Stomach (tissue), 4 donors: Measurements from ENCODE around the gene KCNAB2.

Source experiments
- POLR2A ChIP-seq, 4 donors: fragments of 450-650 bp; IDR thresholded peaks; one replicate each; pipeline ENCODE4 v1.6.1; 2016; ENCODE audit warnings: antibody characterized with exemption in 4 of 4, control low read depth in 2 of 4, mild to moderate bottlenecking in 1 of 4, moderate library complexity in 1 of 4
- TF ChIP-seq, protein P1 (sequence below), 7 experiments: fragments of 450-650 bp in 4 of 7; fragments of 200-600 bp in 3 of 7; sonication (generic) in 3 of 7; IDR thresholded peaks; one replicate each; pipeline ENCODE4 v1.5.1; 2016 to 2019; ENCODE audit warnings: antibody characterized with exemption in 7 of 7, control low read depth in 2 of 7, mild to moderate bottlenecking in 1 of 7

DNA sequence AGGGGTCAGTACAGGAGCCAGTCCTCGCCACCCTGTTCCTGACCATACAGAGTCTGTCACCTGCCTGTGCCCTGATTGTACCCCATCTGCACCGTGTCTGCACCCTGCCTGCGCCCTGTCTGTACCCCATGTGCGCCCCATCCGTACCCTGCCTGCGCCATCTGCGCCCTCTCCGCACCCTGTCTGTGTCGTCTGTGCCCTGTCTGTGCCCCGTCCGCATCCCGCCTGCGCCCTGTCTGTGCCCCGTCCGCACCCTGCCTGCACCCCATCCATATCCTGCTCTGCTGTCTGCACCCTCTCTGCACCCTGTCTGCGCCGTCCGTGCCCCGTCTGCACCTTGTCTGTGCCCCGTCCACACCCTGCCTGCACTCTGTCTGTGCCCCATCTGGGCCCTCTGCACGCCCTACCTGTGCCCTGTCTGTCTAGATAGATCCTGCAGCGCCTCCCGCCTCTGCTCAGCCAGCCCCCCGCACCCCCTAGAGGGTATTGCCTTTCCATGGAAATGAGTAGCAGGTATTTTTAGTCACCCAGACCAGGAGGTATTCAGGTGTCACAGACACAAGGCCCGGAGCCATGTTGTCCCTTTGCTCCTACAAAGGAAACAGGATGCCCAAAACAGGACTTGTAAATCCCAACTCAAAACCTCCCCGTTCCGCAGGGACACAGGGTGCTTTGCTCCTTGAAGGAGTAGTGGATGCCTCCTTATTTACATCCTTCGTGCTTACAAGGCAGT is 45.8 kb upstream of the KCNAB2 start:
- TF ChIP-seq, protein P1, sequence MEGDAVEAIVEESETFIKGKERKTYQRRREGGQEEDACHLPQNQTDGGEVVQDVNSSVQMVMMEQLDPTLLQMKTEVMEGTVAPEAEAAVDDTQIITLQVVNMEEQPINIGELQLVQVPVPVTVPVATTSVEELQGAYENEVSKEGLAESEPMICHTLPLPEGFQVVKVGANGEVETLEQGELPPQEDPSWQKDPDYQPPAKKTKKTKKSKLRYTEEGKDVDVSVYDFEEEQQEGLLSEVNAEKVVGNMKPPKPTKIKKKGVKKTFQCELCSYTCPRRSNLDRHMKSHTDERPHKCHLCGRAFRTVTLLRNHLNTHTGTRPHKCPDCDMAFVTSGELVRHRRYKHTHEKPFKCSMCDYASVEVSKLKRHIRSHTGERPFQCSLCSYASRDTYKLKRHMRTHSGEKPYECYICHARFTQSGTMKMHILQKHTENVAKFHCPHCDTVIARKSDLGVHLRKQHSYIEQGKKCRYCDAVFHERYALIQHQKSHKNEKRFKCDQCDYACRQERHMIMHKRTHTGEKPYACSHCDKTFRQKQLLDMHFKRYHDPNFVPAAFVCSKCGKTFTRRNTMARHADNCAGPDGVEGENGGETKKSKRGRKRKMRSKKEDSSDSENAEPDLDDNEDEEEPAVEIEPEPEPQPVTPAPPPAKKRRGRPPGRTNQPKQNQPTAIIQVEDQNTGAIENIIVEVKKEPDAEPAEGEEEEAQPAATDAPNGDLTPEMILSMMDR (IDR thresholded peaks at IDR 0.05): no peak
- no peak for TF ChIP-seq POLR2A (IDR thresholded peaks at IDR 0.05)
